ENCODE results near the gene BEND5.

GRCh38 chr1:48701445-48701844 lies 75.2 kb downstream of the BEND5 start:
- TF ChIP-seq POLR2A (IDR thresholded peaks at IDR 0.05): no peak
- TF ChIP-seq, protein P1, sequence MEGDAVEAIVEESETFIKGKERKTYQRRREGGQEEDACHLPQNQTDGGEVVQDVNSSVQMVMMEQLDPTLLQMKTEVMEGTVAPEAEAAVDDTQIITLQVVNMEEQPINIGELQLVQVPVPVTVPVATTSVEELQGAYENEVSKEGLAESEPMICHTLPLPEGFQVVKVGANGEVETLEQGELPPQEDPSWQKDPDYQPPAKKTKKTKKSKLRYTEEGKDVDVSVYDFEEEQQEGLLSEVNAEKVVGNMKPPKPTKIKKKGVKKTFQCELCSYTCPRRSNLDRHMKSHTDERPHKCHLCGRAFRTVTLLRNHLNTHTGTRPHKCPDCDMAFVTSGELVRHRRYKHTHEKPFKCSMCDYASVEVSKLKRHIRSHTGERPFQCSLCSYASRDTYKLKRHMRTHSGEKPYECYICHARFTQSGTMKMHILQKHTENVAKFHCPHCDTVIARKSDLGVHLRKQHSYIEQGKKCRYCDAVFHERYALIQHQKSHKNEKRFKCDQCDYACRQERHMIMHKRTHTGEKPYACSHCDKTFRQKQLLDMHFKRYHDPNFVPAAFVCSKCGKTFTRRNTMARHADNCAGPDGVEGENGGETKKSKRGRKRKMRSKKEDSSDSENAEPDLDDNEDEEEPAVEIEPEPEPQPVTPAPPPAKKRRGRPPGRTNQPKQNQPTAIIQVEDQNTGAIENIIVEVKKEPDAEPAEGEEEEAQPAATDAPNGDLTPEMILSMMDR (IDR thresholded peaks at IDR 0.05): no peak
- TF ChIP-seq EP300 (IDR thresholded peaks at IDR 0.05): no peak

Measured in ovary (tissue), 3 donors.